GM19395 (cell line): ENCODE measurements around the gene AHRR.

Experiments used
- ATAC-seq: cut with Tn5 transposase; IDR thresholded peaks from one replicate; pipeline ENCODE4 v1.9.1; 2021; ENCODE audit warnings: mild to moderate bottlenecking, moderate library complexity; ENCODE audit not compliant: unreplicated experiment

The AHRR gene

DNA sequence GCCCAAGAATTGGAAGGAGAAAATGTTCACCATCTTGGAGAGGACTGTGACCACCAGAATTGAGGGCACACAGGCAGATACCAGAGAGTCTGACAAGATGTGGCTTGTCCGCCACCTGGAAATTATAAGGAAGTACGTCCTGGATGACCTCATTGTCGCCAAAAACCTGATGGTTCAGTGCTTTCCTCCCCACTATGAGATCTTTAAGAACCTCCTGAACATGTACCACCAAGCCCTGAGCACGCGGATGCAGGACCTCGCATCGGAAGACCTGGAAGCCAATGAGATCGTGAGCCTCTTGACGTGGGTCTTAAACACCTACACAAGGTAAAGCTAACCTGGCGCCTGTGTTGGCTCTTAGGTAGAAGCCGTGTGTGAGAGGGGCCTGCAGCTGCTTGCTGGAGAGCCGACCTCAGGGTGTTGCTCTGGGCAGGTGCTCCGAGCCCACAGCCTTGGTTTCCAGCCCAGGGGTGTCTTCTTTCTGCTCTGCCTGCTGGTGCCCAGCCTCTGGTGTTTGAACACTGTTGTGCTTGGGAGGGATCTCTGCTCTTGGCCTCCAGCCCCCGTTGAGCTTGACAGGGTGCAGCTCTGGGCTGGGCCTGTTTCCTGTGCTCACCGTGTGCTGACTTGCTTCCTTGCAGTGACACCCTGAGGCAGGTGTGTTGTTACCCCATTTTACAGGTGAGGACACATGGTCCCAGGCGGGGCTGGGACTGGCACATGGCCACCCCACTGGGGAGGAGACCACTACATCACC, 132.4 kb downstream of the AHRR start:
- ATAC-seq, result no peak

DNA sequence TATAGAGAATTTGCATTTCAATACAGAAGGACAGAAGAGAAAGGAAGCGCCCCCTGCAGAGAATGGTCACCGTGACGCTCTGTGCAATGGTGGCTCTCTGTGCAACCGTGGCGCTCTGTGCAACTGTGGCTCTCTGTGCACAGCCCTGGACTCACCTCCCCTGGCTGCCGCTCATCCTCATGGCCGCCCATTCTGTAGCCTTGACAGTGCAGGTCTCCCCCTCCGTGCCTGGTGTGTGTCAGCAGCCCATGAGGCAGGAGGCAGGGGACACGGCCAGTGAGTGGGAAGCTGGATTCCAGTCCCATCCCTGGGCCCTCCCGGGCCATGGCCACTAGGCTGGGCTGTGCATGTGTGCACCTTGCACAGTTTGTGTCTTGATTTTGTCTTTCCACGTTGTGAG, 133.4 kb downstream of the AHRR start:
- ATAC-seq, result no peak

DNA sequence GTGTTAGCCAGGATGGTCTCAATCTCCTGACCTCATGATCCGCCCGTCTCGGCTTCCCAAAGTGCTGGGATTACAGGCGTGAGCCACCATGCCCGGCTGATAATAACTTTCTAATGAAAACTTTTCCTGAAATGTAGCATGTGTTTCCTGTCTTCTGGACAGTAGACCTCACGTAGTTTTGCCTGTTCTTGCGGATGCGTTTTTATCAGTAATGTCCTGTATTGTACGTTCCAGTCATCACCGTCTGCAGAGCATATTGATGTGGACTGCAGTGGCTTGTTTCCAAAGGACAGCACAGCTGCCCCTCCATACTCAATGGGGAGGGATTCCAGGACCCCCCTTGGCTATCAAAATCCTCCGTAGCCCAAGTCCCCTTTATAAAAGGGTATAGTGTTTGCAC, 134.3 kb downstream of the AHRR start:
- ATAC-seq, result no peak

DNA sequence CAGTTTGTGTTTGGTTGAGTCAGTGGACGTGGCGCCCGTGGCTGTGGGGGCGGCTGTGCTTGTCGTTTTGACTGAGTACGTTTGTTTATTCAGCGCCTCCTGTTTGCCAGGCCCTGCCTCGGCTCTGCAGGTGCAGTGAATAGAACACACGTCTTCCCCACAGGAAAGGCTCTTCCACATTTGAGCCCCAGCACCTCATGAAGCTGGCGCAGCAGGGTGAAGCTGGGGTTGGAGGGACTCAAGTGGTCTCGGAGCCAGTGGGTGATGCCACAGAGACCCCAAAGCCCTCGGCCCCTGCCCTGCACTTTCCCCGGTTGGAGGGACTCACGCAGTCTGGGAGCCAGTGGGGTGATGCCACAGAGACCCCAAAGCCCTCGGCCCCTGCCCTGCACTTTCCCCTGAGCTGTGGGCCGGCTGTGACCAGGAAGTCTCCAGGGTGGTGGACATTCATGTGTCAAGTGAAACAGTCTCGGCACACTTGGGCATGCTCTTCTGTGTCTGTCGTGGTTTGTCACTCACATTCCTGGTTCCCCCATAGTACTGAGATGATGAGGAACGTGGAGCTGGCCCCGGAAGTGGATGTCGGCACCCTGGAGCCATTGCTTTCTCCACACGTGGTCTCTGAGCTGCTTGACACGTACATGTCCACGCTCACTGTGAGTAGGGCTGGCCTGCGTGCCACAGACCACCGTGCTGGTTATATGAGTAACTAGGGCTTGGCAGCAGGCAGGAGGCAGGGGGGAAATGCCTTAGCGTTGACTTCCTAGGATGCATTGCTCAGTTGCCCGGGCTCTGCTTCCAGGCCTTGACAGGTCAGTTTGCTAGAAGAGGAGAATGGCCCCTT, 135.1 kb downstream of the AHRR start:
- ATAC-seq, result no peak

DNA sequence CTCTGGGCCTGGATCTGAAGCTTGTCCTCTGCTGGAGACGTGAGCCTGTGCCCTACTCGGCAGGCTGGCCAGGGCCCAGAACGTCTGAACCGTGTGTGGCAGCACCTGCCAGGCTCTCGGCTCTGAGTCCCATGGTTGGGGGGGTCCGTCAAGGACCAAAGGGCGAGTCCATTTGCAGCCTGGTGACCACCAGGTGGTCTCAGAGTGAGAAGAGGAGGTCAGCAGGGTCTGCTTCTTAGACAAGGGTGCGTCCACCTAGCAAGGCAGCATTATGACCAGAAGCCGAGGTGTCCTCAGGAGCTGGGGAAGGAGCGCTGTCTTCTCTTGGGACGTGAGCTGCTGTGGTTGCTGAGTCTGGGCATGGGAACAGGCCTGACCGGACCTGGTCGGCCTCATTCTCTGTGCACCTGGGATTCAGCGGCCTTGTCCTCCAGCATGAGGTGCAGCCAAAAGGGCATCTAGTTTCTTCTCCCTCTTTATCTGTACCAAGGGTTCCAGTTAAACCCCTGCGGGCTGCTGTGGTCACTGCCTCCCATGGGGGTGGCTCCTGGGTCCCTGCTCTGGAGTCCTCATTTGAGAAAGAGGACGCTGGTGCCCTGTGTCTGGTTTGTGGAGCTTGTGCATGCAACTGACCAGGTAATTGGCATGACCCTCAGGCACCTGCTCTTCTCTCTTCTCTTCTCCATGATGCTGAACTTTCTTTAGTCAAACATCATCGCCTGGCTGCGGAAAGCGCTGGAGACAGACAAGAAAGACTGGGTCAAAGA, 135.9 kb downstream of the AHRR start:
- ATAC-seq, result no peak

DNA sequence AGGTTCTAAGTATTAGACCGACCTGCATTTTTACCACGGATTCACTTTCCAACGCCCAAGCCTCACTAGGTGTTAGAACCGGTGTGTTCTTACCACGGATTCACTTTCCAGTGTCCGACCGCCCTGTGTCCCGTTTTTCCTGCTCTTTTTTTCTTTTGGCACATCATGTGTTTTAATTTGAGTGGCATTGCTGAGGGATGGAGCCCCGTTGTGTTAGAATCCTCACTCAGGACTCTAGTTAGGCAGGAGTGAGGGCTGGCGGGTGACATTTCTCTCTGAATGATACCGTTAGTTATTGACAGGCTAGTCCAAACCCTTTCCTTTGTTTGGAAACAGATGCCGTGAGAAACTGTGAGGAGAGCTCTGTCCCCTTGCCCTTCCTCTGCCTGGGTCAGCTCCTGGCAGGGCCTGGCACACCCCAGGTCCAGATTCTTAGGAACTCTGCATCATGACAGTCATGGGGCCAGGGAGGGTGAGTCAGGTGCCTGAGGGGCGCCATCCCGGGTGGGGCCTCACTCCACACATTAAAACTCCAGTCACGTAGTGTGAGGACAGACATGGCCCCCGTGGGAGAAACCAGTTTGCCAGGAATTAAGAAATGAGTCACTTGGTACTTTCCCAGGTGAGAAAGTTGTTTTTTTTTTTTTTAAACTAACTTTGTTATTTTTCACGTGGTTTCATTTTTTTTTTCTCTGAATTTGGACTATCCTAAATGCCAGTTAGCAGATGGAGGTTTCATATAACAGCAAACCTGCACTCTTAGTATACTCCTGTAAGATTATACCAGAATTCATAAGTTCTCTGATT, 137.2 kb downstream of the AHRR start:
- ATAC-seq, result peak; percentile 64

DNA sequence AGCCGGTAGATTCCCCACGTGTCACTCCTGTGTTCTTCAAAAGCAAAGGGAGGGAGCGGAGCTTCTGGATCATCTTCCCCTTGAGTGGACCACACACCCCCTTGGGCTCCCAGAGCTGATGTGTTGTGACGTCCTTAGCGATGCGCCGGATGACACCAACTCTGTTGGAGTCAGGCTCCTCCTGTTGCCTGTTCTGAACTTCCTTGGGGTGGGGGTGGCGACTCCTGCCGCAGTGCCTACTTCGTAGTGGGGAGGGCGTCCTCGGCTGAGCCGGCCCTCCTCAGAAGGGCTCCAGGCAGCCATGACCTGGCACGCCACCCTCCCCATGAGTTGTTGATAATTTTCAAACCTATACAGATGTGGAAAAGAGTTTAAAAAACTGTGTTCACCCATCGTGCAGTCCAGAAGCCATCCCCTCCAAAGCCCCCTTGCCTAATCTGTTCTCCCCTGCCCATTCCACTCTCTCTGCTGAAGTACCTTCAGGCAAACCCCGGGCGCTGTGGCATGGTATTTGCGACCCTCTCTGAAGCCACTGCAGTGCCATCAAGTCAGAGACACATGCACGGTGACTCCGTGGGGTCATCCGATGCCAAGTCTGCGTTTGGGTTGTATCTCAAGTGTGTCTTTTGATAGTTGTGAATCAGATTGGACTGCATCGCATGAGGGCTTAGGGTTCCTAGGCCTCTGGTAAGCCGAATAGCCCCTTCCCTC, 138.2 kb downstream of the AHRR start:
- ATAC-seq, result no peak

DNA sequence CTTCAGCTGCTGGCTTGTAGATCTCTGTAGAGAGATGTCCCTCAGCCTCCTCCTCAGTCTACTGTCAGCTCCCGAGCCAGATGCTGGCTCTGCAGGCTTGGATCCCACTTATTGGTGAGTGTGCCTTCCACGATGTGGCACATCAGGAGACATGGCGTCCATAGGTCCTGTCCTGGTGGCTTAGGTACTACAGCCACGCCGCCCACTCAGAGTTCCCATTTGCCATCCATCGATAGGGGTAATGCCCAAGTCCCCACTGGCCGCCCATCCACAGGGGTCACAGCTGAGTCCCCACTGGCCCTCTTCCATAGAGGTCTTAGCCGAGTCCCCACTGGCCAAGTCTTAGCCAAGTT, 138.7 kb downstream of the AHRR start:
- ATAC-seq, result no peak

DNA sequence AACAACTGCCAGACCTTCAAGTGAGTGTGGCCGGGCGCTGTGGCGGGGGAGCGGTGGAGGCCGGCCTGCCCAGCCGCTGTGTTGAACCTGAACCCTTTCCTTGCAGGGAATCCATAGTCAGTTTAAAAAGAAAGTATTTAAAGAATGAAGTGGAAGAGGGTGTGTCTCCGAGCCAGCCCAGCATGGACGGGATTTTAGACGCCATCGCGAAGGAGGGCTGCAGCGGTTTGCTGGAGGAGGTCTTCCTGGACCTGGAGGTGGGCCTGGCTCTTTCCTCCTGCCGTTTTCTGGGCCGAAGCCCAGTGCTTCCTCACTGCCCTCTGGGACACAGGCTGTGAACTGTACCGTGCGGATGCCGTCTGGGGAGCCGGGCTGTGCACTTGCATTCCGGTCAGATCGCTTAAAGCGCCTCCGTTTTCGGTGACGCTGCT, 140.6 kb downstream of the AHRR start:
- ATAC-seq, result no peak

DNA sequence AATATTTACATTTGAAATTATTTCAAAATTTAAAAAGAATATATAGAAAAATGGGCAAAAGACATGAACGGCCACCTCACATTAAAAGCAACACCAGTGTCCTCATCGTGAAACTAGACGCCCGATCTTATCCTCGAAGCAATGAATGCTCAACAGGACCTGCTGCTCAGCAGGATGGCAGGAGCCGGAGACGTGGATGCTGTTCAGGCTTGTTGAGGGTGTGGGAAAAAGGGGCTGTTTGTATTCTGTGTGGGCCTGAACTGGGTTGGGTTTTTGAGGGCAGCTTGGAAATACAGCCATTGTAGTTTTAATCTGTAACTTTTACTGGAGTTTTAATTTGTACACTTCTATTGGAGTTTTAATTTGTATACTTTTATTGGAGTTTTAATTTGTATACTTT, 141.8 kb downstream of the AHRR start:
- ATAC-seq, result no peak

DNA sequence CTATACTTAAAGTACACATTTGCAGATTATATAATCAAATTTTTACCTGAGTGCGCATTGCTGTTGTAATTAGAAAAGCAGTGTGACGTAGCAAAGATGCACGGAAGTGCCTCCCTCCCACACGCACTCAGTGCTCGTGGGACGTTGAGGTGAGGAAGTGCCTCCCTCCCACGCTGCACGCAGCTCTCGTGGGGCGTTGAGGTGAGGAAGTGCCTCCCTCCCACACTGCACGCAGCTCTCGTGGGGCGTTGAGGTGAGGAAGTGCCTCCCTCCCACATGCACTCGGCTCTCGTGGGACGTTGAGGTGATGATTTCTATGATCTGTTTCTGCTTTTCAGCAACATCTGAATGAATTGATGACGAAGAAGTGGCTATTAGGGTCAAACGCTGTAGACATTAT, 142.4 kb downstream of the AHRR start:
- no peak for ATAC-seq

DNA sequence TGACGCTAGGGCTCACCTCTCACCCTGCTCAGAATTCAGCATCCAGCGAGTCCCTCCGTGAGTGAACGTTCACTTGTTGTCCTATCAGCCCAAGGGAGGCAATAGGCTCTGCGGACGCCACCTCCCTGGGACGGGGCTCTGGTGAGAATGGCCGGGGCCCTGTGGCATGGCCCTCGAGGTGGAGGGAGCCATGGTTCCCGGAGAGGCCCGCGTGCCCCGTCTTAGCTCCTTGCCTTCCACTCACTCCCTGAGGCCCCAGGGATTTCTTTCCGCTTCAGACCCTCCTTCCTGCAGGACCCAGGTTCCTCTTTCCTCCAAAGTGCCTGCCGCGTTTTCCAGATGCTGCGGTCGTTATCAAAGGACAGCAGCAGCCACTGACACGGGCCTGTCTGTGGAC, 142.9 kb downstream of the AHRR start:
- ATAC-seq, result no peak

DNA sequence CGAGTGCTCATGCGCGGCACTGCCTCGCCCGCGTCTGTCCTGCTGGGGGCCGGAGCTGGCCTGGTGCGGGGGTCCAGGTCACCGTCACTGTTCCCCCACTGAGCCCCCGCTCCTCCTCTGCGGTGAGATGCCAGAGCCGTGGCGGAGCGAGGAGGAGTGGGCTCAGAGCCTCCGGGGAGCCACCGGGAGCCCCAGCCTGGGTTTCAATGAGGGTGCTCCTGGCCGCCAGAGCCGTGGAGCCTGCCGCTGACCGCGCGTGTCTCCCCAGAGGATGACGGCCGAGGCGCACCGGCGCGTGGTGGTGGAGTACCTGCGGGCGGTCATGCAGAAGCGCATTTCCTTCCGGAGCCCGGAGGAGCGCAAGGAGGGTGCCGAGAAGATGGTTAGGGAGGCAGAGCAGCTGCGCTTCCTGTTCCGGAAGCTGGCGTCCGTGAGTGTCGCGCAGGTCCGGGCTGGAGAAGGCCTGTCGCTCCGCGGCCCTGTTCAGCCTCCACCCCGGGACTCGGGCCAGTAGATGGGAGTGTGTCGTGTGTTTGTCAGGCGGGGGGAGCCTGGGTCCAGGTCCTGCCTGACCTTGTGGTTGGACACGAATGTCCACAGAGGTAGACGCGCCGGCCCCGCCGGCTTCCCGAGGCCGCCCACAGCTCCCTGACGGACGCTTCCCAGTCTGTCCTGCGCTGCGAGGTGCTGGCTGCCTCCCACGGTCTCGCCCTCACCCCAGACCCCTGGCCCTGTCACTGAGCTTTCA, 143.5 kb downstream of the AHRR start:
- ATAC-seq, result no peak

DNA sequence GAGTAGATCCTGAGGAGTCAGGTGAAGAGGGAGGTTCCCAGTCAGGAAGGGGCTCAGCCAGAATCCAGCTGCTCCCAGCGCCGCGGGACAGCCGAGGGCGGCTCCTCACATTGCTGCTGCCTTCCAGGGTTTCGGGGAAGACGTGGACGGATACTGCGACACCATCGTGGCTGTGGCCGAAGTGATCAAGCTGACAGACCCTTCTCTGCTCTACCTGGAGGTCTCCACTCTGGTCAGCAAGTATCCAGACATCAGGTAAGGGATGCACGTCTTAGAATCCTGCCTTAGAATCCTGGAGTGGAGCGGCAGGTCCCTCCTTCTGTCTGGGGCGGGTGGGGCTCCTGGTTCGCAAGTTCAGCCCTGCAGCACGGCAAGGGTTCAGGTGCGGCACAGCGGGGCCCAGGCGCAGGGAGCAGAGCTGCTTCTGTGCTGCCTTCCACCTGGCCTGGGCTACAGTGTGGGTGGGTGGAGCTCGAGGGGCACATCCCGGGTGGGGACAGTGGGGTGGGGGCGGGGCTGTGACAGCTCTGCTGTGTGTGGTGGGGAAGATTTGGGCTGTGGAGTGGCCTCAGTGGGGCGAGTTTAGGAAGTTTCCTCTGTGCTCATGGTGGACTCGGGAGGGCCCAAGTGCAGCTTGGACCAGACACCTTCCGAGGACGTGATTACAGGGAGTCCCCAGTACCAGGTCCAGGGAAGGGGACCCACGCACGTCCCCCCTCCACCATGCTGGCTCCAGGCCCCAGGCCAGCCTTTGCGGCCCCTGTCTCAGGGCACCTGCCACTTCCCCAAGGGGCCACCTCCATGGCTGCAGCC, 144.3 kb downstream of the AHRR start:
- no peak for ATAC-seq

DNA sequence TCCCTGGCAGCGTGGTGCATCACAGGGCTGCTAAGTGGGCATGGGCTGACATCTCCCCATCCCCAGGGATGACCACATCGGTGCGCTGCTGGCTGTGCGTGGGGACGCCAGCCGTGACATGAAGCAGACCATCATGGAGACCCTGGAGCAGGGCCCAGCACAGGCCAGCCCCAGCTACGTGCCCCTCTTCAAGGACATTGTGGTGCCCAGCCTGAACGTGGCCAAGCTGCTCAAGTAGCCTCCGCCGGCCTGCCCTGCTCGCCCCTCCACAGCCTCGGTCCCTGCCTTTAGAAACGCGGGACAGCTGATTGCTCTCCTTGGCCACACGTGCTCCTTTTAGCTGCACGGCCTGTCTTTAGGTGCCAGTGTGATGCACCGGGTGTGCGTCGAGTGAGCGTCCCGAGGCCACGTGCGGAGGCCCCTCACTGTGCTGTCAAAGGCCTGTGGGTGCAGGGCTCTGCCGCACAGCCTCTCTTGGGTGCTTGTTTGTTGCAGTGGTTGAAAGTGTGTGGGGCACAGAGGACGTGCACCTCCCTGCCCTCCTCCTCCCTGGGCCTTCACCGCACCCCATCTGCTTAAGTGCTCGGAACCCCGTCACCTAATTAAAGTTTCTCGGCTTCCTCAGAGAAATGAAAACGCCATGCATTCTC, 145.3 kb downstream of the AHRR start:
- no peak for ATAC-seq

DNA sequence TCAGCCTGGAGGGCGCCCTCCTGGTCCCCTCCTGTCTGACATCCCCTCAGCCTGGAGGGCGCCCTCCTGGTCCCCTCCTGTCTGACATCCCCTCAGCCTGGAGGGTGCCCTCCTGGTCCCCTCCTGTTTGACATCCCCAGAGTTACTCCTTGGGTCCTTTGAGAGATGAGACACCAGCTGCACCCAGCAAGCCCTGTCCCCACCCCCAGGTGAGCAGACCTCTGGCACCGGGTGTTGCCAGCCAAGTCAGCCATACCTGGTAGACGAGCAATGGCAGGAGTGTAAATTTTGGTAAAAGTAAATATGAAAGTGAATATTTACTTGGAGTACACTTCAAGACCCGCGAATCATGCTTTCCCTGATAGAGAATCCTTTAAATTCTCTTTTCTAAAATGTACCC, 146.9 kb downstream of the AHRR start:
- no peak for ATAC-seq

DNA sequence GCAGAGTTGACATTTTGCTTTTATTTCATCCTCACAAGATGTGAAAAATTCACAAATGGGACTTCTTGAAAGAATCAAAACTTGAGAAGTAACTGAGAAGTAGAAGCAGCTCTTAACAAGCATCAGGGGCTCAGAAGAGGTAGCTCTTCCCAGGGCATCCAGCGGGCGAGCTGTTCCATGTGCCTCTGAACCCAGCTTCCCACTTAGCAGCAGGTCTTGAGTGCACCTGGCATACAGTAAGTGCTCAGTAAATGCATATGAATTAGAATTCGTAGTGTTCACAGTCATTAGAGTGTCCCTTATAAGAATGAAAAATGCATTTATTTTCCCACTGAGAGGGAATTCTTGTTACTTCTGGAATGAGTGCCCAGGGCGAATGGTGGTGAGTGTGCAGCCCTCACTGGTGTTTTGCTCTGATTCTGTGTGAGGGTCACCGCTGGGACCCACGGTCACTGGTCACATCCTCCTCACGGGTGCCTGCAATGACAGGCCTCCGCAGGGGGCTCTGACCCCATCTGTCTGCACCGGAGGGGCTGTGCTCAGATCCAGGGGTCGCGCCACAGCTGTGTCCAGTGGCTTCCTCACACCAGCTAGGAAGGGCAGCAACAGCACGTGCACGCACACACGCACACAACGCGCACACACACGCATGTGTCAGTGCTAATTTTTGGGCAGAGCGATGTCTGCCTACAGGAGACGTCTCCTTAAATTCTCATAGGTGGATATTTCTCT, 148.4 kb downstream of the AHRR start:
- ATAC-seq, result no peak
